Left lung (tissue), 10 donors: ENCODE measurements around the gene MAGI1. TPM values are rescaled to one million over a fixed set of nuclear protein-coding genes. Genes with fewer than 3 reads are reported as not detected.

Experiments
- ATAC-seq: fragments of 200-7000 bp; cut with Tn5 transposase; one replicate; pipeline ENCODE4 v1.9.1; 2020; ENCODE audit warnings: moderate library complexity
- DNase-seq, 4 donors: peaks; one replicate each; pipeline ENCODE4 v3.0.0-alpha.2; 2013 to 2020
- H3K27ac ChIP-seq, 2 donors: fragments of 200-600 bp; sonication (generic) in 1 of 2; one replicate each; pipeline versions ENCODE4 v1.5.0 to v1.8.0; 2020 to 2021
- H3K27me3 ChIP-seq, 2 donors: fragments of 200-600 bp; sonication (generic) in 1 of 2; one replicate each; pipeline versions ENCODE4 v1.5.0 to v1.8.0; 2020 to 2021
- H3K36me3 ChIP-seq, 2 donors: fragments of 200-600 bp; sonication (generic) in 1 of 2; one replicate each; pipeline versions ENCODE4 v1.5.0 to v1.8.0; 2020 to 2021
- H3K4me1 ChIP-seq, 2 donors: fragments of 200-600 bp; one replicate each; pipeline ENCODE4 v1.8.0; 2021
- H3K4me3 ChIP-seq, 2 donors: fragments of 200-600 bp; sonication (generic) in 1 of 2; one replicate each; pipeline versions ENCODE4 v1.5.0 to v1.8.0; 2020 to 2021; ENCODE audit warnings: mild to moderate bottlenecking in 1 of 2
- H3K9me3 ChIP-seq, 2 donors: fragments of 200-600 bp; sonication (generic) in 1 of 2; one replicate each; pipeline versions ENCODE4 v1.5.0 to v1.8.0; 2020 to 2021
- CTCF ChIP-seq, 2 donors: fragments of 200-600 bp; sonication (generic) in 1 of 2; IDR thresholded peaks; one replicate each; pipeline versions ENCODE4 v1.5.0 to v1.8.0; 2021; ENCODE audit warnings: antibody characterized with exemption in 2 of 2
- intact Hi-C, 2 donors: fragments of 100-400 bp; cut with DNase I; formaldehyde crosslinking; loops; one replicate each; pipeline versions ENCODE4 v1.11.2 to v1.14.2; 2022
- polyA plus RNA-seq, 6 donors: library from polyadenylated mRNA; unstranded; fragments of 120-200 nt; gene quantifications; one replicate each; pipeline ENCODE4 v1.2.1, GENCODE V29; 2013; ENCODE audit not compliant: insufficient read length in 6 of 6
- total RNA-seq, 2 donors: library from RNA; stranded (reverse); fragmentation: NEBNext Ultra II Directional; extraction: Animal tissue kit (Norgen Biotek cat#: 25700); gene quantifications; one replicate each; pipeline ENCODE4 v1.2.1, GENCODE V29; 2021
- donor health status: DM: no; HTN: yes; CAD: no.
- donor health status: DM: no; HTN: no; CAD: no.

Gene MAGI1
- total and polyA plus RNA-seq, 8 donors = 25.4 to 32.0 (median 28.7) TPM

GRCh38 chr3:65432388-65433003 lies 606.2 kb downstream of the MAGI1 start:
- no peak overlapping the region for H3K27ac ChIP-seq
- intact Hi-C loops = no loop called here
- no peaks in the 10 kb centered on the region for H3K9me3 ChIP-seq
- no peaks in the 10 kb centered on the region for H3K27me3 ChIP-seq
- H3K4me3 ChIP-seq = no peak overlapping the region
- H3K36me3 ChIP-seq = no peaks in the 10 kb centered on the region
- ATAC-seq = no peak
- no peak for DNase-seq
- no peaks in the 10 kb centered on the region for H3K4me1 ChIP-seq
- no peak for TF ChIP-seq CTCF (IDR thresholded peaks at IDR 0.05)

- intact Hi-C loops = no loop called here
- no peak overlapping the region for H3K4me3 ChIP-seq
These were observed 612.8 kb downstream of the MAGI1 start for GRCh38 chr3:65425880-65426279.

GRCh38 chr3:65422154-65422553 lies 616.6 kb downstream of the MAGI1 start:
- intact Hi-C loops = no loop called here
- no peak for ATAC-seq
- H3K4me3 ChIP-seq = no peak overlapping the region

More at GRCh38 chr3:65425880-65426279, 612.8 kb downstream of the MAGI1 start:
- no peak for TF ChIP-seq CTCF (IDR thresholded peaks at IDR 0.05)
- ATAC-seq = no peak
- DNase-seq = no peak
- Histone ChIP-seq H3K9me3 (no peaks in the 10 kb centered on the region), H3K27ac (no peak overlapping the region), H3K36me3 (no peaks in the 10 kb centered on the region), H3K27me3 (no peaks in the 10 kb centered on the region), H3K4me1 (no peaks in the 10 kb centered on the region)

GRCh38 chr3:65419233-65419632 lies 619.5 kb downstream of the MAGI1 start:
- intact Hi-C loops = no loop called here
- H3K27me3 ChIP-seq = no peaks in the 10 kb centered on the region
- H3K4me1 ChIP-seq = no peaks in the 10 kb centered on the region
- H3K9me3 ChIP-seq = no peaks in the 10 kb centered on the region
- ATAC-seq = no peak
- no peak overlapping the region for H3K27ac ChIP-seq
- no peak overlapping the region for H3K4me3 ChIP-seq
- no peaks in the 10 kb centered on the region for H3K36me3 ChIP-seq
- no peak for DNase-seq
- no peak for TF ChIP-seq CTCF (IDR thresholded peaks at IDR 0.05)

More at GRCh38 chr3:65422154-65422553, 616.6 kb downstream of the MAGI1 start:
- no peaks in the 10 kb centered on the region for H3K9me3 ChIP-seq
- no peak for TF ChIP-seq CTCF (IDR thresholded peaks at IDR 0.05)
- no peak for DNase-seq
- no peaks in the 10 kb centered on the region for H3K27me3 ChIP-seq
- no peaks in the 10 kb centered on the region for H3K36me3 ChIP-seq
- no peak overlapping the region for H3K27ac ChIP-seq
- no peaks in the 10 kb centered on the region for H3K4me1 ChIP-seq

GRCh38 chr3:65413891-65414290 lies 624.8 kb downstream of the MAGI1 start:
- ATAC-seq (no peak), DNase-seq (peak in 2 of 4 donors; percentile 59 to 69)
- Histone ChIP-seq H3K4me1 (no peaks in the 10 kb centered on the region), H3K4me3 (no peak overlapping the region), H3K27ac (no peak overlapping the region), H3K27me3 (no peaks in the 10 kb centered on the region), H3K36me3 (no peaks in the 10 kb centered on the region), H3K9me3 (no peaks in the 10 kb centered on the region)
- no peak for TF ChIP-seq CTCF (IDR thresholded peaks at IDR 0.05)
- intact Hi-C loops = no loop called here
